CD4-positive, alpha-beta T cell treated with Interleukin-12 subunit alpha and Interleukin-12 subunit beta, for 1 hour (primary cell): Measurements from ENCODE around the gene CATSPERD.

Experiments
- DNase-seq: peaks from one replicate; pipeline ENCODE4 v3.0.0-alpha.2; 2020

CATSPERD gene, protein sequence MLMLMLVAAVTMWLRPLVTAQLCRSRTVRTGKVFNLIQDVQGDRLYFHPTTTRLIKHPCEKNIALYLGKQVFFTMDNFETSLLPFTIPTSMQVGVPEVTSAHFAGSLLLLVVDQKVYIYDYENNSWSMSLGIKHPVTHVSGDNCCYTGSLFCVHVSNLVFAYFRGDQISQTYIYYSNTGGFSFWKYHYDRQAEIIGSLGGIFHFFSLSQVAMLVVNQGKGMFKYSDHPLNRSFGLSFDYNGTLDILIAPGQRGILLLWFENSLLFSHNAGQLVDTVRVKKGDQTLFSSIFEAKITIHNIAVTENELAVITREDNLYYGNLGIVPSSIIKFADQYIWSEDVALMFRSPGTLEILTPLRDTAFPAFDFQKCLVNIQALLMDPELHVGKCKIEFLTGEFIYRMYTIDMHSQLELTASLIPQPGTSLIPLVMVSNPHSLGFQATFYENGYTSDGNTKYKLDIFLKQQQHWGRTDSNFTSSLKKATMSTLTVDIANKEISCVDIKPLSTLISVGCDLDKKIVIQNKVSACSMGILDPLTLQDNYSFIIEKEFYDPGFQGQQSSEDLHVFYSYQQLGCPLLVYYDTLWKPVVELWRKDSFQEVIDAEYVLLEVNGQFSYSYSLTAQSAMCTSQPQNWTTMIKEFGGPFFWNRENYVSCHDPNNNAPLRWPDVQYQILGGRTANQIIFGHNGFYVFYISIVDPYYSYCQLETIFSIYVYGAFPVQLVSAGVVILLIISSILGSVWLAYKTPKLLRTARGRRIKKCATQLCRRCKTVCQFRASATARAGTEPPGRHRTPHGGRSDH

GRCh38 chr19:5719961-5720790 is at the start of gene CATSPERD, which contains the start of gene LONP1:
TSS of gene CATSPERD (plus strand) at chr19:5720637. CDS start at chr19:5720738, 101 bp downstream.
TSS of gene LONP1 (minus strand) at chr19:5720146. CDS start at chr19:5720132, 14 bp downstream.
- peak; percentile 98 for DNase-seq

DNA sequence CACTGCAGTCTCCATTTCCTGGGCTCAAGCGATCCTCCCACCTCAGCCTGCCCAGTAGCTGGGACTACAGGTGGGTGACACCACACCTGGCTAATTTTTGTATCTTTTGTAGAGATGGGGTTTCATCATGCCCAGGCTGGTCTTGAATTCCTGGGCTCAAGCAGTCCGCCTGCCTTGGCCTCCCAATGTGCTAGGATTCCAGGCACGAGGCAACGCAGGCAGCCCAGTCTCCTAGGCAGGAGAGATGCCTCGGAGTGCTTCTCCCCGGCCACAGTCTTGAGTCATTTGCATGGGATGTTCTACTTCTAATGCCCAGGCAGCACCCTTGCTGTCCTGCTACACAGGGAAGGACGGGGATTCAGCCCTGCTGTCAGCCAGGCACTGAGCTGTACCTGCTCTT is 48.8 kb upstream of the CATSPERD start:
- no peak for DNase-seq

DNA sequence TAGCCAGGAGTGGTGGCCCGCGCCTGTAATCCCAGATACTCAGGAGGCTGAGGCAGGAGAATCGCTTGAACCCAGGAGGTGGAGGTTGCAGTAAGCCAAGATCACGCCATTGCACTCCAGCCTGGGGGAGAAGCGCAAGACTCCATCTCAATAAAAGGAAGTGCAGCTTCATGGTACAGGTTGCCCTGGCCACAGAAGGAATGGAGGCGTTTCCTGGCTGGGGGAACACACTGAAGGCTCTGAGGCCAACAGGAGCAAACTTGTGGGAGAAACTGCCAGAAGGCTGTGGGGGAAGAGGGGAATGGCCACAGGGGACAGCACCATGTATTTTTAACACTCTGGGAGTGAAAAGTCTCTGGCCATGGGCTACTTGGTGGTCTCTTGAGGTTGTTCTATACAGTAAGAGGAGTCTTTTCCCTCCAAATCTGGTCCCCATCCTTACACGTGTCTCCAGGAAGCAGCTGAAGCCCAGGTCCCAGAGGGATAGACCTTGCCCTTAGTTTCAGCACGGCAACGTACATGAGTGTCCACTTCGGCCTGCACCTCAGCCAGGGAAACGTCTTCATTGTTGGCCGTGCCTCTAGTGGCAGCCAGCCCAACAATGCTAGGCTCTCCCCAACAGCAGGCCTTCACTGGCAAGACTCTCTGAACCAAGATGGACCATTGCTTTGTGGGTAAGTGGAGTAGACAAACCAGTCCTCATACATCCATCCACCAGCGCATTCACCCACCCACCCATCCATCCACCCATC is 47.6 kb upstream of the CATSPERD start:
- no peak for DNase-seq

DNA sequence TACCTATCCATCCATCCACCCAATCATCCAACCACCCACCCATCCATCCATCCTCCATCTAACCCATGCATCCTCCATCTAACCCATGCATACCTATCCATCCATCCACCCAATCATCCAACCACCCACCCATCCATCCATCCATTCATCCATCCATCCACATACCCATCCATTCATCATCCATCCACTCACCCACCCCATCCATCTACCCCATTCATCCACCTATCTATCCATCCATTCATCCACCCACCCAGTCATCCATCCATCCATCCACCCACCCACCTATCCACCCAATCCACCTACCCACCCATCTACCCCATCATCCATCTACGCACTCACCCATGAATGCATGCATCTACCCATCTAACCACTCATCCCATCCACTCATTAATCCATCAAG is 46.7 kb upstream of the CATSPERD start:
- DNase-seq = no peak

GRCh38 chr19:5674714-5675113 is 45.7 kb upstream of the CATSPERD start:
- DNase-seq = no peak

DNA sequence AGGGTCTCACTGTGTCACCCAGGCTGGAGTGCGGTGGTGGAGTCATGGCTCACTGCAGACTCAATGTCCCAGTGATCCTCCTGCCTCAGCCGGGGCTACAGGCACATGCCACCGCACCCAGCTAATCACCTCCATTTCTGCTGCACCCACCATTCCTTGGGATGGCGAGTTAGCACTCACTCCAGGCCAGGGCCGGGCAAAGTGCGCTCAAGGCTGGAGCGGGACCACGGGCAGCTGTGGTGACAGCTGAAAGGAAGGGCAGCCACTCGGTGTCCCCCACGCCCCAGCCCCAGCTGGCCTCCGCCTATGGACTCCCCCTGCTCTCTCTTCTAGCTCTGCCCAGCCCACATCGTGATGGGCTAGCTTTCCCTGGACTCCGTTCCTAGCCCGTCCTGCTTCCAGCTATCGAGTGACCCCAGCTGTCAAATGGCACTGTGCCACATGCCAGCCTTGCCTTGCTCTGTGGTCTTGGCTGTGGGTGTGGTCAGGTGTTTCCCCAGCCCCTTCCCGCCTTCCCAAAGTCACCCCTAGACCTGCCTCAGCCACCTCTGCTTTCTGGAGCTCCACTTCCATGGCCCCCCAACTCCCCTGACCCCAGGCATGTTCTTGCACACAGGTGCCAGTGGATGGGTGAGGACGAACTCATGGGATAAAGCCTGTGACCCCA is 44.2 kb upstream of the CATSPERD start:
- DNase-seq = no peak

GRCh38 chr19:5676772-5677105 is 43.7 kb upstream of the CATSPERD start:
- DNase-seq = no peak

DNA sequence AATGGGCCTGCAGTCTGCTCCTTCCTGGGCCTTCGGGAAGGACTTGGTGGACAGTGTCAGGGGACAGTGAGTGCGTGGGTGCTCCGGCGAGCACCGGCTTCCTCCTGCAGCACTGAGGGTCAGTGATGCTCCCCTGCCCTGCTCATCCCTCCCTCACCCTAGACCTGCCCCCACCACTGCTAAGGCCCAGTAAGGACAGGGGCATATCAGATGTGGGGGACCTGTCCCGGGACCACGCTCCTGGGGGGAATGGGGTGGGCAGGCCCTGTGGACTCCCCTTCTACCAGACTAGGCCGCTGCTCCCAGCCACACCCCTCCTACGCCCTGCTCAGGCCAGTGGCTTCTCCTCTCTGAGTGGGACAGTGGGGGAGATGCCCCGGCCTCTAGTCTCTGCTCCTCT is 43.3 kb upstream of the CATSPERD start:
- no peak for DNase-seq

GRCh38 chr19:5677580-5677979 is 42.9 kb upstream of the CATSPERD start:
- DNase-seq = no peak

DNA sequence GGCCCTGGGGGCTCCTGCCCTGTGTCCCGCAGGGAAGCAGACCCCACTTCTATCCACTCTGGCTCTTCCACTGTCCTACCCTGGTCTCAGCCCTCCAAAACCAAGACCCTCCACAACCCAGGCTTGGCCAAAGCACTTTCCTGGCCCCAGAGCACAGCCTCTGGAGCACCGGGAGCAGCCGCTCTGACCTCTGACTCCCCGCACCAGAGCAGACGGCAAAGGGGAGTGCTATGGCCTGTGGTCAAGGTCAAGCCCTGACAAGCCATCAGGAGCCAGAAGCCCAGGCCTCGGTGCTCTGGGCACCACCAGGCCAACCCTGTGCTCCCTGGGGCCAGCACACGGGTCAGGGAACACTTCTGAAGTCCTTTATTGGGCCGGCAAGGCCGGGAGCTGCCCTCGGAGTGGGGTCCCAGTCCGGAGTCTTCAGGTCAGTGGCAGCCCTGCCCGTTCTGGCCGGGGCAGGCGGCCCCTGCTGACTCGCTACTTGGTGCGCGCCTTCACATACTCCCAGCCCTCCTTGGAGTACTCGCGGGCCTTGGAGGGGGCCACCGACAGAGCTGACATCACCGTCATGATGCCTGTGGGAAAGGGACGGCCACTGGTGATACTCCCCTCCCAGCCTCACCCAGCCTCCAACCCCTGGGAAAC is 42.2 kb upstream of the CATSPERD start:
- no peak for DNase-seq

DNA sequence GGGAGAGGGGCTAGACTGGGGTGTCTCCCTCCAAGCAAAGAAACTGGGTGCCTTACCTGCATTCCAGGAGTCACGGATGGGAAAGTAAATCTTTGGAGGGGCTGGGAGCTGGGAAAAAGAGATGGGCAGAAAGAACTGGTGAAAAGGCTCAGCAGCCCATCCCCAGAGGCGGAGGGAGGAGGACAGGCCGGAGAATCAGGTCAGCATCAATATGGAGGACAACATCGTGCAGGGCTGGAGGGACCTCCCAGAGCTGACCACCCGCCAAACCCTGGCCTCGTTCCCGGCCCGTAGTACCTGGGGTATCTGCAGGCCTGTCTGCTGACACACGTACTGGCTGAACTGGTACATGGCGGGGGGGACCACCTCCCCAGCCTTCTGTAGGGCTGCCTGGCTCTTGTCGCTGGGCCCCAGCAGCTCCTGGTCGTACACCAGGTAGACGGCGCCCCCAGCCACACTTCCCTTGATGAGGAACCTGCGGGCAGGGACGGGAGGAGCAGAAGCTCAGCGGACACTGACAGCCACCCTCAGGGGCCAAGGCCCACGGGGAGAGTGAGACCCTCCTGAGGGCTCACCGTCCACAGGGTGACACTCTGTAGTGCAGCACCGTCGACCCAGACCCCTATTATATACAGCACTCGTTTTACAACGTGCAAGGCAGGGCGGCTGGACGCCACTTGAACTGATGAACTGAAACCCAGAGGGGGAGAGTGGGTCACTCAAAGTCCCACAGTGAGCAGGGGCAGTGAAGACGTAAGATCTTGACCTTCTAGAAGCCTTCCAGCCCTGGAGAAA is 41.0 kb upstream of the CATSPERD start:
- no peak for DNase-seq

DNA sequence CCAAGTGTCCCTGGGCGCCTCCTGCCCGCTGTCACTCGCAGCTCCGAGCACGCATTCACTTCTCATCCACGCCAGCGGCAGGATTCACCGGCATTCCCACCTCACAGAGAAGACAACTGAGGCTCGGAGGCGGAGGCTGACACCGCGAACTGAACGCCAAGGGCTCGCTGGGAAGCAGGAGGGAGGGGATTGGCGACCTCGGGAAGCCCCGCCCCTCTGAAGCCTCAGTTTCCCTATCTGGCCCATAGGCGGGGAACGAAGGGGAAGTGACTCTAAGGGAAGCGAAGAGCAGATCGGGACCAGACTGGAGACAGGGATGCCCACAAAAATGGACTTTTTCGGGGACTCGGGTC is 40.4 kb upstream of the CATSPERD start:
- DNase-seq = no peak

- peak; percentile 99 for DNase-seq
These were observed 39.7 kb upstream of the CATSPERD start, which contains the start of the genes HSD11B1L and MICOS13 for GRCh38 chr19:5680437-5681368. TSS of gene HSD11B1L (plus strand) at chr19:5681027. CDS start at chr19:5684833, 3,806 bp downstream. TSS of gene MICOS13 (minus strand) at chr19:5680516. CDS start at chr19:5680486, 30 bp downstream.

DNA sequence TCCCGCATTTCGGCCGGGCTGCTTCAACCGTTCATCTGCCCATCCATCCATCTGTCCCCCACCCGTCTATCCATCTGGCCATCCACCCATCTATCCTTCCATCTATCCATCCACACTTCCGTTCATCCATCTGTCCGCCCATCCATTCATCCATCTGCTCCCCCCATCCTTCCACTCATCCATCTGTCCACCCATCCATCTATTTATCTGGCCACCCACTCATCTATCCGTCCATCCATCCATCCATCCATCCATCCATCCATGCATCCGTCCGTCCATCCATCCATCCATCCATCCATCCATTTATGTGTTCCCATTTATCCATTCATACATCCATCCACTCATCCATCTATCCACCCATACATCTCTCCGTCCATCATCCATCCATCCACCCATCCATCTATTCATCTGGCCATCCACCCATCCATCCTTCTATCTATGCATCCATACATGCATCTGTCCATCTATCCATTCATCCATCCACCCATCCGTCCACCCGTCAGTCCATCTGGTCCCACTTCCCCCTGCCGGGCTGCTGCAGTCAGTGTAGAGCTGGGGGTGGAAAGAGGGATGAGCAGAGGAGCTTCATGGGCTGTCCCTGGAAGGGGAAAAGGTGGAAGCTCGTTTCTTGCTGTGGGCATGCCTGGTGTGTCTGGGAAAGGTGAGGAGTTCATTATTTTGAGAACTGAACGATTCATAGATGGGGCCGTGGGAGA is 38.9 kb upstream of the CATSPERD start:
- DNase-seq = no peak

DNA sequence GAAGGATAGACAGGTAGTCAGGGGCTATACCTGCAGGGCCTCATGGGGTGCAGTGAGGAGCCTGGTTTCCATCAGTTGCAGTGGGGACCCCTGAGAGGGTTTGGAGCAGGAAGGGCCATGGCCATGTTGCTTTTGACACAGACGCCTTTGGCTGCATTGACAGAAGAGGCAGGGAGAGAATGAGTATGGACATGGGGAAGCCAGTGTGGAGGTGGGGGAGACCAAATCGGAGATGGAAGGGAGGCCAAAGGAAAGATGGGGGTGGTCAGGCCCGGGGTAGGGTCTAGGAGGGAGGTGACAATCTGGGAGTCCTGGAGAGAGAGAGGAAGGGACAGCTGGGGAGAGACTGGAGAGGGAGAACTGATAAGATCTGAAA is 38.3 kb upstream of the CATSPERD start:
- no peak for DNase-seq

- no peak for DNase-seq
These were observed 37.1 kb upstream of the CATSPERD start for GRCh38 chr19:5683177-5683886.

- DNase-seq = no peak
These were observed 35.6 kb upstream of the CATSPERD start for GRCh38 chr19:5684694-5685430.
